GM12801 (cell line): ENCODE results near the gene RPTOR.

Source experiments
- CTCF ChIP-seq: IDR thresholded peaks from one replicate; pipeline ENCODE4 v1.5.1; 2011; ENCODE audit warnings: control low read depth; ENCODE audit not compliant: insufficient read length; ENCODE audit errors: extremely low read depth

The RPTOR gene

GRCh38 chr17:80709090-80709695, 164.6 kb downstream of the RPTOR start:
- no peak for TF ChIP-seq CTCF

- TF ChIP-seq CTCF: no peak
Observed at GRCh38 chr17:80710714-80711302, 166.2 kb downstream of the RPTOR start.

- TF ChIP-seq CTCF: no peak
Observed at GRCh38 chr17:80712089-80712488, 167.5 kb downstream of the RPTOR start.

GRCh38 chr17:80712606-80713005, 168.0 kb downstream of the RPTOR start:
- no peak for TF ChIP-seq CTCF

GRCh38 chr17:80716986-80717719, 172.5 kb downstream of the RPTOR start:
- TF ChIP-seq CTCF: no peak

GRCh38 chr17:80717720-80718083, 173.1 kb downstream of the RPTOR start:
- TF ChIP-seq CTCF: no peak

- TF ChIP-seq CTCF: no peak
Observed at GRCh38 chr17:80718428-80718827, 173.8 kb downstream of the RPTOR start.
